Dendritic cell treated with granulocyte-macrophage colony-stimulating factor and Interleukin-4, amounts not matched to agents 40 ng/mL and 50 ng/mL, for 4 days (primary cell): ENCODE measurements around the gene GRIA1.
"Not testable (repeated sequence)": the region's sequence is repeated elsewhere in the genome, so short reads cannot be mapped to it uniquely, and the experiment has no call there.

Experiments used
- H3K27ac Mint-ChIP-seq: one replicate; pipeline ENCODE4 v1.8.0; 2022; ENCODE audit warnings: mild to moderate bottlenecking, mixed read lengths
- H3K27me3 Mint-ChIP-seq: one replicate; pipeline ENCODE4 v1.8.0; 2022; ENCODE audit warnings: mild to moderate bottlenecking, mixed read lengths
- H3K36me3 Mint-ChIP-seq: one replicate; pipeline ENCODE4 v1.8.0; 2022; ENCODE audit warnings: low read depth, mixed read lengths
- H3K4me1 Mint-ChIP-seq: one replicate; pipeline ENCODE4 v1.8.0; 2022; ENCODE audit warnings: low read depth, mixed read lengths
- H3K4me3 Mint-ChIP-seq: one replicate; pipeline ENCODE4 v1.8.0; 2022; ENCODE audit warnings: mild to moderate bottlenecking, moderate library complexity, mixed read lengths
- H3K9me3 Mint-ChIP-seq: one replicate; pipeline ENCODE4 v1.8.0; 2022; ENCODE audit warnings: mixed read lengths
- intact Hi-C: fragments of 100-400 bp; cut with micrococcal nuclease; formaldehyde crosslinking; loops from one replicate; pipeline ENCODE4 v1.15.0; 2022

The GRIA1 gene

GRCh38 chr5:153860195-153860886 lies 369.9 kb downstream of the GRIA1 start:
- Mint-ChIP-seq H3K4me1 (no peaks in the 10 kb centered on the region), H3K4me3 (no peak overlapping the region), H3K27ac (no peak overlapping the region), H3K9me3 (peaks cover 17% of the 10 kb centered on the region), H3K27me3 (no peaks in the 10 kb centered on the region), H3K36me3 (no peaks in the 10 kb centered on the region)
- intact Hi-C loops = no loop called here

- H3K27me3 Mint-ChIP-seq, H3K9me3 Mint-ChIP-seq, H3K4me1 Mint-ChIP-seq, H3K27ac Mint-ChIP-seq, intact Hi-C loops, H3K4me3 Mint-ChIP-seq, H3K36me3 Mint-ChIP-seq: not testable (repeated sequence)
Observed at GRCh38 chr5:153862906-153863305, 372.4 kb downstream of the GRIA1 start.
